ENCODE measurements around the gene PRR3. TPM values are rescaled to one million over a fixed set of nuclear protein-coding genes. Genes with fewer than 3 reads are reported as not detected.
A peak's percentile ranks its signal among the peaks of the same experiment; 100 is the strongest.

Gene PRR3
- total and polyA plus RNA-seq, 11 donors = 1.9 to 4.5 (median 3.3) TPM

- WGBS, 4 donors = 2 to 6% (median 4%) methylated on average over 6 of the region's 6 CpGs
- H3K27ac ChIP-seq = peak overlapping the region; percentile 95 to 99 (median 98)
- peaks cover 0 to 40% (median 29%) of the 10 kb centered on the region in 9 donors for H3K36me3 ChIP-seq
- H3K27me3 ChIP-seq = no peaks in the 10 kb centered on the region
- no peak for TF ChIP-seq CTCF (IDR thresholded peaks at IDR 0.05)
- H3K9me3 ChIP-seq = no peaks in the 10 kb centered on the region
- intact Hi-C loops (cut with DNase I) = loop anchor here in 5 of 10 donors (2.0 to 10.0 kb wide), 6 partner anchors 13 to 167 kb away; partner anchors contain the start of genes ABCF1 (in 2 of the 5), MRPS18B (in 2 of the 5), PPP1R10 (in 2 of the 5) and TUBB (in 2 of the 5)
- ATAC-seq (no peak), DNase-seq (no peak)
- H3K4me3 ChIP-seq = peak overlapping the region; percentile 73 to 99 (median 90)
- H3K4me1 ChIP-seq = peaks cover 0 to 30% (median 17%) of the 10 kb centered on the region in 12 donors
Observed at GRCh38 chr6:30557683-30557981, 537 bp downstream of the PRR3 start.

DNA sequence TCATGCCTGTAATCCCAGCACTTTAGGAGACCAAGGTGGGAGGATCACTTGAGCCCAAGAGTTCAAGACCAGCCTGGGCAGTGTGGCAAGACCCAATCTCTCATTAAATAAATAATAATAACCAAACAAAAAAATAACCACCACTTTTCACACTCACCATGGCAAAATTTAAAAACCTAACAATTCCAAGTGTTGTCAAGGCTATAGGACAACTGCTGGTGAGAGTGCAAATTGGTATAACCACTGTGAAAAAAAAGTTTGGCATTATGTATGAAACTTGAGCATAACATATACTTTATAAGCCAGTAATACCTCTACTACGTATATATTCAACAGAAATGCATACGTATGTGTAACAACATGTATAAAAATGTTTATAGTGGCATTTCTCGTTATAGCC is 3.8 kb downstream of the PRR3 start:
- H3K9me3 ChIP-seq = no peaks in the 10 kb centered on the region
- H3K27ac ChIP-seq = no peak overlapping the region
- peaks cover 0 to 16% (median 11%) of the 10 kb centered on the region in 12 donors for H3K4me1 ChIP-seq
- H3K36me3 ChIP-seq = peaks cover 0 to 32% (median 24%) of the 10 kb centered on the region in 9 donors
- intact Hi-C loops (cut with DNase I) = no loop called here
- no peak for TF ChIP-seq CTCF (IDR thresholded peaks at IDR 0.05)
- no peak for TF ChIP-seq POLR2A (IDR thresholded peaks at IDR 0.05)
- no peak overlapping the region for H3K4me3 ChIP-seq
- ATAC-seq (no peak), DNase-seq (no peak)
- H3K27me3 ChIP-seq = no peaks in the 10 kb centered on the region
- WGBS, 4 donors = 94 to 97% (median 97%) methylated on average over 3 of the region's 3 CpGs

GRCh38 chr6:30562470-30563425 is 5.7 kb downstream of the PRR3 start:
- H3K9me3 ChIP-seq = no peaks in the 10 kb centered on the region
- intact Hi-C loops (cut with DNase I) = no loop called here
- DNase-seq = no peak
- TF ChIP-seq CTCF (IDR thresholded peaks at IDR 0.05) (no peak), POLR2A (IDR thresholded peaks at IDR 0.05) (no peak)
- H3K4me1 ChIP-seq = peaks cover 0 to 13% (median 7%) of the 10 kb centered on the region in 12 donors
- peak in 1 of 4 donors; percentile 23 for ATAC-seq
- H3K36me3 ChIP-seq = peaks cover 0 to 32% (median 24%) of the 10 kb centered on the region in 9 donors
- no peaks in the 10 kb centered on the region for H3K27me3 ChIP-seq
- no peak overlapping the region for H3K27ac ChIP-seq
- H3K4me3 ChIP-seq = no peak overlapping the region
- WGBS, 4 donors = 91 to 97% (median 95%) methylated on average over 14 of the region's 14 CpGs

GRCh38 chr6:30564114-30564513 is 7.0 kb downstream of the PRR3 start:
- Histone ChIP-seq H3K4me1 (no peaks in the 10 kb centered on the region), H3K27me3 (no peaks in the 10 kb centered on the region), H3K4me3 (no peak overlapping the region), H3K27ac (no peak overlapping the region), H3K36me3 (peaks cover 0 to 29% (median 24%) of the 10 kb centered on the region in 9 donors), H3K9me3 (no peaks in the 10 kb centered on the region)
- intact Hi-C loops (cut with DNase I) = no loop called here
- no peak for TF ChIP-seq CTCF (IDR thresholded peaks at IDR 0.05)
- TF ChIP-seq POLR2A (IDR thresholded peaks at IDR 0.05) = no peak
- DNase-seq = no peak
- no peak for ATAC-seq
- 96 to 98% (median 97%) methylated on average over 1 of the region's 1 CpG for WGBS, 4 donors

Measured in heart left ventricle (tissue), 16 donors.